Measurements from ENCODE around the gene TM9SF4.

TM9SF4 gene

DNA sequence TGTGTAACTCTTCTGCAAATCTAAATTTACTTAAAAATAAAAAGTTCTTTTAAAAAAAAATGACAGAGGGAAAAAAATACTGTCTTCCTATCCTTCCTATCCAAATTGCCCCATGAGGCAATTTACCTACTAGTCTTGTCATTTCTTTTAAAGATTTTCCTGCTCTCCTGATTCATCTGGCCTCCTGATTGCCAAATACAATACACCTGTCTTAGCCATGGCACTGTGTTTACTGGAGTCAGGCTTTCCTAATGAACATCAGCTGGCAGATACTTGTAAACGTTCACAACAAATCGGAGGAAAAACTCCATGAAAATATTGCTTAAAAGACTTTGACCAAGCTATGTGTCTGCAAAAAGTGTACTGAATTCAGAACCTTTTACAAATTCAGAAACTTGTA, 21.5 kb downstream of the TM9SF4 start:
- no peak for DNase-seq

DNA sequence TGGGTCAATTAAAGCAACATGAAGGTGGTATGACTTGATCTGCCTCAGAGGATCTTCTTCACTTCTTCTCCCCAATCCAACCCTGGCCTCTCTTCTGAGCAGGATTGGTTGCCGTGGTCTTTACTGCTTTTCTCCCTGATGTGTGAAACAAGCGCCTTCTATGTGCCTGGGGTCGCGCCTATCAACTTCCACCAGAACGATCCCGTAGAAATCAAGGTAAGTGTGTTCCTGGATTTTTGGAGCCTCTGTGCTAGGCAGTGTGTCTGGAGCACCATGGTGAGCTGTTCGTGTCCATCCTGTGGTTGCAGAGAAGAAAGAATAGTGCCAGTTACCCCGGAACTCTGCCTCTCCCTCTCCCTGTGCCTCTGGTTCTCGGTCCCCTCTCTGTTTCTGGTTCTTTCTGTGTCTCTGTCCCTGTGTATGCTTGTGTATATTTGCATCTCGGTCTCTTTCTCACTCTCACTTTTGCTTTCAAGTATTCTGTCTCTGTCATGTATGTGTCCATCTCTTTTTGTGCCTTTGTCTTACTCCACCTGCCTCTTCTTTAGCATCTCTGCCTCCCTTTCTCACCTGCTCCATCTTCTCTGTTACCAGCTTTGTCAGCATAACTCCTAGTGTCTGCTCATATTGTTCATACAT, 23.5 kb downstream of the TM9SF4 start:
- DNase-seq, result no peak

DNA sequence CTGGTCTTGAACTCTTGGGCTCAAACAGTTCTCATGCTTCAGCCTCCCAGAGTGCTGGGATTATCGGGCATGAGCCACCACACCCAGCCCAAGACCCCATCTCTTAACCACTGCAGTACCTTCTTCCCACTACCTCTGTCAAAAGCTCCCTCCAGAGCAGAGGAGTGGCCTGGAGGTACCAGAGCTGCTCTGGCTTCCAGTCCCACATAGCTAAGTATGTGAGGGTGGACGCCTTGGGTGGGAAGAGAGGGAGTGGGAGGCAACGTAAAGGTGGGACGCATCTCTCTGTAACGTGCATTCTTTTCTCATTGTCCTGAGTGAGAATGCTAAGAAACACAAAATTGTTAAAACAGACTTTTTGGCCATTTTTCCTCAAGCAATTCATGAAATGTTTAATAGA, 24.5 kb downstream of the TM9SF4 start:
- DNase-seq, result no peak

DNA sequence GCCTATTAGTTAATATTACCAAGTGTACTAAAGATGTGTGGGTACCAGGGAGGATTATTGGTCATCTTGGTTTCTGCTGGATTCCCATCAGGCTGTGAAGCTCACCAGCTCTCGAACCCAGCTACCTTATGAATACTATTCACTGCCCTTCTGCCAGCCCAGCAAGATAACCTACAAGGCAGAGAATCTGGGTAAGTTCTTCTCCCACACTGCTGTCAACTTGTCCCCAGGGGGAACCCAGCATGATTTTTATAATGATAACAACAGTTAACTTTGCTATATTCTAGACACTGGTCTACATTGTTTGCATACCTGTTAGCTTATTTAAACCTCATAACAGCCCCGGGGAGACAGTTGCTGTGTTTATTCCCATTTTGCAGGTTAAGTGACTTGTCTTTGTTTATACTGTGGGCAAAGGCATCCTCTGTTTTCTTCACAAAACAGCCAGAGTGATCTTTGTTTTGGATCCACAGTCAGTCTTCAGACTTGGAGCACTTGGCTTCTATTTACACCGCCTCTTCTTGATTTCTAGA, 26.5 kb downstream of the TM9SF4 start:
- DNase-seq, result no peak

DNA sequence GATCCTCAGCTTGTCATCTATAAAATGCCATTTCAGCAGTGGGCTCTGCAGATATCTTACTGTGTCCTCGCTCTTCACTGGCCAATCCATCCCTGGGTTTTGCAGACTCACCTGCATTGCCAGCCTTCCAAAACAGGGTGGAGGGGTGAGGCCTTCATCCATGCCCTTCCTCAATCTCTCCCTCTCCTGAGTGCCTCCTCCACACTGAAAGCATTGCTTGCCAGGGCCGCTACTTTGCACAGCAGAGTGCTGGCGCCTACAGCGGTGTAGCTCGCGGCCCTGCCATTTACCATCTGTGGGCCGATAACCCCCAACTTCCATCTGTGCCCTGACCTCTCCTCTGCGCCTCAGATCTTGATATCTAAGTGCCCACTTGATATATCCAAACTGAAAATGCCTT, 29.4 kb downstream of the TM9SF4 start:
- DNase-seq, result no peak

DNA sequence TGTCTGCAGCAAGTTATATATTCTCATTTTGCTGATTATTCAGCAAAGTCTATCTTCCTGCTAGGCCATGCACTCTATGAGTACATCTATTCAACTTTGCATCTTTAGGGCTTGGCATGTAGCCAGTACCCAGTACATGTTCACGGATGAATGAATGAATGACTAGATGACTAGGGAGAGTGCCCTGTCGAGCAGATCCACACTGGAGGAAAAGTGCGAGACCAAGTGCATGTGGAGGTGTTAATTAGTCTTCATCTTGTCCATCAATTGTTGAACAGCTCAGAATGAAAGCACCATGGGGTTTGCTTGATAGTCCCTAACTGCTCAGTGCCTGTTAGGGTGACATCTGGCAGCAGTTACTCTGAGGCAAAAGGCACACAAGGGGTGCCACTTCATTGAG, 30.4 kb downstream of the TM9SF4 start:
- DNase-seq, result no peak

DNA sequence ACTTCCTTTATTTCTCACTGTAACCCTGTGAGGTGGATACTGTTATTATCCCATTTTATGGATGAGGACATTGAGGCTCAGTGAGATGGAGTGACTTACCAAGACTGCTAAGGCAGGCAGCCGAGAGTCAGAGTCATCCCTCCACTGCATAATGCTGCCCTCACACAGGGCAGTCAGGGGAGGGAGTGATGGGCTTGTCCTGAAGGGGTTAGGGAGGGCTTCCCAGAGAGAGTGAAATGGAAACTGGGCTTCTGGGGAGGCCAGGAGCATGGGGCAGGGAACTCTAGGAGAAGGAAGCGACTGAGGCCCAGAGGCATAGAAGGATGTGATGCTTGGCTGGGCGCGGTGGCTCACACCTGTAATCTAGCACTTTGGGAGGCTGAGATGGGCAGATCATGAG, 31.1 kb downstream of the TM9SF4 start:
- DNase-seq, result no peak

DNA sequence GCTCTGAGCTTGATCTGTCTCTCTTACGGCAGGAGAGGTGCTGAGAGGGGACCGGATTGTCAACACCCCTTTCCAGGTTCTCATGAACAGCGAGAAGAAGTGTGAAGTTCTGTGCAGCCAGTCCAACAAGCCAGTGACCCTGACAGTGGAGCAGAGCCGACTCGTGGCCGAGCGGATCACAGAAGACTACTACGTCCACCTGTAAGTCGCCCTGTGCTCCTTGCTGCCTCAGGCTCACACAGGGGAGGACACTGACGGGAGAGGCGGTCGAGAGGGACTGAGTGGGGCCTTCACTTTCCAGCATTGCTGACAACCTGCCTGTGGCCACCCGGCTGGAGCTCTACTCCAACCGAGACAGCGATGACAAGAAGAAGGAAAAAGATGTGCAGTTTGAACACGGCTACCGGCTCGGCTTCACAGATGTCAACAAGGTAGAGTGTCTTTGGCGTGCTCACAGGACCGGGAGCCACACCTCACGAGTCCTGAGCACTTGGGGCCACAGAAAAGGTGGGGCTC, 32.0 kb downstream of the TM9SF4 start:
- DNase-seq, result no peak

DNA sequence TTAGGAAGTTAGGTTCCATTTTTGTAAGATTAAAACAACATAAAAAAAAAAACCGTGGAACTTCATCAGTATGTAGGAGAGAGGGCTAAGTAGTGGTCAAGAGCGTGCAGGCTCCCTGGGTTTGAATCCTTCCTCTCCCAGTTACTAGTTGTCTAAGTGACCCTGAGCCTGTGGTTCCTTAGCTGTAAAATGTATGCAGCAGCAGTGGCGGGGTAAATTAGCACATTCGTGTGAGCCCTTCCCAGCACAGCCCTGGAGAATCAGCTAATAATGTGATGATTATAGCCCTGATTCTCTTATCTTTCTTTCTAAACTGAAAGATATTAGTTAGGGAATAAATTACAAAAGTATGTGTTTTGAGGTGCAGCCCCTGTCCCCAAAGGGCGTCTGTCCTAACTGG, 32.6 kb downstream of the TM9SF4 start:
- no peak for DNase-seq

DNA sequence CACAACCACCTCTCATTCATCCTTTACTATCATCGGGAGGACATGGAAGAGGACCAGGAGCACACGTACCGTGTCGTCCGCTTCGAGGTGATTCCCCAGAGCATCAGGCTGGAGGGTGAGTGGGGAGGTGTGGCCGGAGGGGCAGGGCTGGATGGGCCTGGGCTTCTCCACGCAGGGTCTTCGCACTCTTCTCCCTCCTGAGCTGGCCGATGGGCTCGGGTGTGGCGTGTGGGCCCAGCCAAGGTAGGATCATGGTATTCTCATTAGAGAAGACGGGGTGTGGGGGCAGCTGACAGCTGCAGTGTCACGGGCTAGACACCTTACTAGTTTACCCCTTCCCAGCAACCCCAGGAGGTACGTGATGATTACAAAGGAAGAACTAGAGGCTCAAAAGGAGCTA, 33.5 kb downstream of the TM9SF4 start:
- no peak for DNase-seq

DNA sequence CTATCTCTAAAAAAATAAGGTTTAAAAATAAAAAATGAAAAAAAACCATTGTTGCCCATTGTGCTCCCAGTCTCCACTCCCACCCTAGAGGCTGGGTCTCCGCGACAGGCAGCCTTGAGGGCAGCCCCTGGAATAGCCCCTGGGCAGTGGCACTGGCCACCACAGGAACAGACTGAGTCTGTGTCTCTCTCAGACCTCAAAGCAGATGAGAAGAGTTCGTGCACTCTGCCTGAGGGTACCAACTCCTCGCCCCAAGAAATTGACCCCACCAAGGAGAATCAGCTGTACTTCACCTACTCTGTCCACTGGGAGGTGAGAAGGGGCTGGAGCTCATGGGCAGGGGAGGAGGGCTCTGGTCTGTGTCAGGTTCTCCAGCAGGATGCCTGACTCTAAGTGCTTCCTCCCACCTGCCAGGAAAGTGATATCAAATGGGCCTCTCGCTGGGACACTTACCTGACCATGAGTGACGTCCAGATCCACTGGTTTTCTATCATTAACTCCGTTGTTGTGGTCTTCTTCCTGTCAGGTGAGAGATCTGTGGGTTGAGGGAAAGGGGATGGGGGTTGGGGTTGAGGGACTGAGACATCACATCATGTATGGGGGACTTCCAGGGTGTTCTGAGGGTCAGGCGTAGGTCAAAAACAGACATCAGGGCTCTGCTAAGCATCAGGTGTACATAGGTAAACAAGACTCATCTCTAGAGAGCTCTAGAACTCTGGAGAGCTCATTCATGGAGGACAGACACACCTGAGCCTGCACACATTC, 35.6 kb downstream of the TM9SF4 start:
- no peak for DNase-seq

DNA sequence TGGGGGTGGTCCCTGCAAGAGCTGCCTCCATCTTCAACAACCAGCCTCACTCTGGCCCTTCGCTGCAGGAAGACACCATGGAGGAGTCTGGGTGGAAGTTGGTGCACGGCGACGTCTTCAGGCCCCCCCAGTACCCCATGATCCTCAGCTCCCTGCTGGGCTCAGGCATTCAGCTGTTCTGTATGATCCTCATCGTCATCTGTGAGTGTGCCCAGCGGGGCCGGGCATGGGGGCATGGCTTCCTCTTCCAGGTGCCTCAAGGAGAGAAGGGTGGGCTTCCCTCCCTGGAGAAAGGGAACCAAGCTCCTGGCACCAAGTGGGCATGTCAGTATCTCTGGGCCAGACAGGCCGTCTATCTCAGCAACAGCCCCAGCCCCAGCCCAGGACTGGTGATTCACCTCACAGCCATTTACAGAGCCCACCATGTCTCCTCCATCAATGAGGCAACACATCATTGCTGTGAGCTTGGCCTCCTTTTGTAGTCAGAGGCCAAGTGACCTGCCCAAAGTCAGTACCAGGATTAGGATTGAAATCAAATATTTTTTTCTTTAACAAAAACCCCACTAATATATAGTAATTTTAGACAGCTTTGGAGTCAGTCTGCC, 40.2 kb downstream of the TM9SF4 start:
- no peak for DNase-seq

DNA sequence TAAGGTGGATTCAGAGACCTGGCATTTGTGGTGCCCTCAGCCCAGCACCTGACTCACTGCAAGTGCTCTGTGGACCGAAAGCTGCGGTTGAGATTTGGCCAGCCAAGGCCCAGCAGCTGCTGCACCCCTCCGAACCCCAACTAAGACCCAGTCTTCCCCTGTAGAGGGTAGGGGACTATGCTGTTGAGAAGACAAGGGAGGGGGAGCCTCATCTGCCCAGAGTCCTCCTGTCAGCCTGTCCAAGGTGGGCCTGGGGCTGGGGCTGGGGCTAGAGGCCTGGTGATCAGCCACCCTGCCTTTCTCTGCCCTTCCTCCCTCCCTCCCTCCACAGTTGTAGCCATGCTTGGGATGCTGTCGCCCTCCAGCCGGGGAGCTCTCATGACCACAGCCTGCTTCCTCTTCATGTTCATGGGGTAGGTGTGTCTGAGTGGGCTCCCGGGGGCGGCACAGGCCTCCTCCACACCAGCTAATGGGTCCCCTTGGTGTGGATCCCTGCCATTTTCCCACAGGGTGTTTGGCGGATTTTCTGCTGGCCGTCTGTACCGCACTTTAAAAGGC, 40.9 kb downstream of the TM9SF4 start:
- no peak for DNase-seq

DNA sequence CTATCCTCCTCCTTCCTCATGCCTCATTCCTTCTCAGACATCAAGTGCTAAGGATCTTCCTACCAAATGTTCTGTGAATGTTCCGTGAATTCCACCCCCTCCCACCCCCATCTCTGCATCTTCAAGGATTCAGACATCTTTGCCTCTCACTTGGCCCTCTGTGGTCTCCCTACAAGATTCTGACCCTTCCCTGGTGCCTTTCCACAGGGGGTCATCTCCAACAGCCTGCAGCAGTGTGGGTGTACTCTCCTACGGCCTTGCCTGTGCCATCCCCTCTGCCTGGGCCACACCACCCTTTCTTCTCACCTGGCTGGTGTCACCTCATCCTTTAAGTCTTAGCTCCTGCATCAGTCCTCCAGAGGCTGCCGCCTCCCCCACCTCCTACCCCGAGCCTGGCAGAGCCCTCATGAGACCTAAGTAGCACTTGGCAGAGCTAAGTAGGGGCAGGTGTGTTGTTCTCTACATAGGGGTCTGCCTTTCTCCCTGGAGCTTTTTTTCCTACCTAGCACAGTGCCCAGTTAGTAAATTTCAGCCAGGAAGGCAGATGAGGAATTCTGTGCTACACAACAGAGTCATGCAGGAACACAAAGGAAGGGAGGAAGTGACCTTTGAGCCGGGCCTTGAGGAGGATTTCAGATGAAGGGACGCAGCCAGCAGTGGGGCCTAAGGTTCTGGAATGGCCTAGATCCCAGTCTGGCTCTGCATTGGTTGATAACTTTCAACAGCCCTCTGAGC, 43.1 kb downstream of the TM9SF4 start:
- DNase-seq, result no peak

DNA sequence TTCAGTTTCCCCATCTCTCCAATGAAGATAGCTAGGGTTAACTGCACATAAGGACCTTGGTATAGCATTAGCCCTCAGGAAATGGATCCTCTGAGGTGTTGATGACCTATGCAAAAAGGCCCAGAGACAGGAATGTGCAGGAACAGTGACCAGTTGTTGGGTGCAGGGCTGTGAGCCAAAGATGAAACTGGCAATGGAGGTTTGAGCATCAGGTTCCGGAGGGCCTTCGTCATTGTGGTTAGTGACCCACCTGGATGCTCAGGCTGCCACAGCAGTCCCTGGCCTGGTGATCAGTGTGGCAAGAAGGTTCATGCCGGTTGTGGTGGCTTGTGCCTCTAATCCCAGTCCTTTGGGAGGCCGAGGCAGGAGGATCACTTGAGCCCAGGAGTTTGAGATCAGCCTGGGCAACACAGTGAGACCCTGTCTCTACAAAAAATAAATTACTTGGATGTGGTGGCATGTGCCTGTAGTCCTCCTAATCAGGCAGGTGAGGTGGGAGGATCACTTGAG, 43.7 kb downstream of the TM9SF4 start:
- no peak for DNase-seq

DNA sequence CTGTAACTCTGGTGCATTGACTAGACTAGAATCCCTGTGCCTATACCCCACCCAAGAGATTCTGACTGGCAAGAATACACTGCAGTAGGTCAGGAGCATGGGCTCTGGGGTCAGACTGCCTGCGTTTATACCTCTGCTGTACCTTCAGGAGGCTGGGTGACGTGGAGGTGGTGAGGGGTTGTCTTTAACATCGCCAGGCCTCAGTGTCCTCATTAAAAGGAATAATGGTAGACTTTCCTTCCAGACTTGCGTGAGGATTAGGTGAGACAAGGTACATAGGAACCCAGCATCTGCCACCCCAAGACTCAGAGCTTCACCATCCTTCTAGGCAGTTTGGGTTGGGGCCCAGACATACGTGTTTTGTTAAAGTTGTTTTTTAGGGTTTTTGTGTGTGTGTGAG, 44.3 kb downstream of the TM9SF4 start:
- no peak for DNase-seq

DNA sequence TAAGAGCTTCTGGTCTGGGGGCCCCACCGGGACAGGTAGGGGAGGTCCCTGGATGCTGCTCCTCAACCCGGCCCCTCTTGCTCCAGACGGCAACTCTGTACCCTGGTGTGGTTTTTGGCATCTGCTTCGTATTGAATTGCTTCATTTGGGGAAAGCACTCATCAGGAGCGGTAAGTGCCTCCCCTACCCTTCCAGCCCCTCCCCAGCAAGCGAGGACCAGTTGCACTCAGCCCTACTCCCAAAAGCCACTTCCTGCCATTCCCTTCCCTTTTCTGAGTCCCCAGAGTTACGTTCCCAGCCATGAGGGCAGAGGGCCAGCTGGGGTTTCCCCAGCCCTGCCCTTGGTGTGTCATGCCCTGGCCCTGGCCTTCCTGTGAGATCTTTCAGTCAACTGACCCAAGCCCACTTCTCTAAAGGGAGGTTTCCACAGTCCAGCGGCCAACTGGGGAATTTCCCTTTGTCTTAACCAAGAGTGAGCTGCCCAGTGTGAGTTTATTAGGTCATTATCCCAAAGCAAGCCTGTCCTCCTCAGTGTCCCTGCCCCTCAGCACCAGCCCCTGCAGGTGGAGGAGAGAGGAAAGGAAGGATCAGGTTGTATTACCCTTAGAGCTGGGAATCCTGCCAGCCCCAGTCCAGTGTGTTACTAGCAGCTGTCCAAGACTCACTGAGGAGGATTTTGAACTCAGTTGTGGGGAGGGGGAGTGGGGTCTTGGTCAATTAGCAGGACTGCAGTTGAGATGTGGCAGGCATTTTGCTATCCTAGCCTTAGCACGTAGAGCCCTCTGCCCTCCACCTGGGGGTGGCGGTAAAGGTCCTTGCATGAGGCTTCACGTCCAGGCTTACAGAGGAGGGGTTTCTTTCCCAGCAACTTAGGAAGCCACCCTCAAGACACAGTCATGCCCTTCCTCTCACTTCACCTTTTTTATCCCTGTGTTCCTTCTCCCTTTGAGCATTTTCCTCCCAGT, 45.8 kb downstream of the TM9SF4 start:
- DNase-seq, result no peak

DNA sequence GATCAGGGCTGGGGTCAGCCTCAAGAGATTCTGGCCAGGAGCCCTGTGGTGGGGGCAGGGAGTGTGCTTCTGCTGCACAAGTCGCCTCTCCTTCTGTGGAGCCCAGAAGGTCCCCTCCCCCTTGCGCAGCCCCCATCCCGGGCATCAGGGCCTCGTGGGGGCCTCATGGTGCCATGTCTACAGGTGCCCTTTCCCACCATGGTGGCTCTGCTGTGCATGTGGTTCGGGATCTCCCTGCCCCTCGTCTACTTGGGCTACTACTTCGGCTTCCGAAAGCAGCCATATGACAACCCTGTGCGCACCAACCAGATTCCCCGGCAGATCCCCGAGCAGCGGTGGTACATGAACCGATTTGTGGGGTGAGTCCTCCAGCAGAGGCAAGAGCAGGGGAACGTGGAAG, 48.1 kb downstream of the TM9SF4 start:
- no peak for DNase-seq

DNA sequence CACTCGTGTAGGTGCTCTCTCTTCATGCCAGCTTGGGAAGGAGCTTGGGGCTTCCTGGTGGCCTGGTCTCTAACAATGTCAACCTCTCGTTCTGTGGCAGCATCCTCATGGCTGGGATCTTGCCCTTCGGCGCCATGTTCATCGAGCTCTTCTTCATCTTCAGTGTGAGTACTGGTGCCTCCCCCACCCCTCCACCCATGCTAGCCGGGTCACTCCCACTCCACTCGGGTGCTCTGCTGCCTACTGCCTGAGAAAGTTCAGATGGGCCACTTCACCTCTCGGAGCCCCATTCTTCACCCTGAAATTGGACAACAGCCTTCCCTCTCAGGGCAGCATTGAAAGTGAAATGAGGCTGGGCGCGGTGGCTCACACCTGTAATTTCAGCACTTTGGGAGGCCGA, 48.8 kb downstream of the TM9SF4 start:
- no peak for DNase-seq

DNA sequence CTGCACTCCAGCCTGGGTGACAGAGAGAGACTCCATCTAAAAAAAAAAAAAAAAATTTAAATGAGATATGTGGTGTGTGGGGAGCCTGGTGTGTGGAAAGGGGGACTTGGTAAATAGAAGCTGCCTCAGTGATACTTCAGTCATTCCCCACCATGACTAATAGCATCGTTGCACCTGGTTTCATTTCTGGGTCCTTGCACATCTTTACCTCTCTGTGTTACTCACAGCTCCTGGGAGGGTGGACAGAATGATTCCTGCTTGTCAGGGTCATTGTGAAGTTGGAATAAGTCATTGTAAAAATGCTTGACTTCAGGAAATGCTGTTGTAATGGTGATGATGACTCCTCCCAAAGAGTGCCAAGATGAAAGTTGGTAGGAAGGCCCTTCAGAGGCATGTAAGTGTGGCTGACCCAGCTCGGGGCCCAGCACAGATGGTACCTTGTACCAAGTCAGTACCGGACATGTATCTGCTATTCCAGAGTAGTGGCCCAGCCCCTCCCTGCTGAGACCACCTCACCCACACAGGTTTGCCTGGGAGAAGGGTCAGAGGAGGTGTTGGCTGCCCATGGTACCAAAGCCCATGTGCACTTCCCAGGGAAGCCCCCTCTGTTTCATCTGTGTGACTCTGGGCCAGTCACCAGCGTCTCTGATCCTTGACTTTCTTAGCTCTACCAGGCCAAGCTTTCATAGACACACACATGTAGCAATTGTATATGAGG, 49.6 kb downstream of the TM9SF4 start:
- no peak for DNase-seq

DNA sequence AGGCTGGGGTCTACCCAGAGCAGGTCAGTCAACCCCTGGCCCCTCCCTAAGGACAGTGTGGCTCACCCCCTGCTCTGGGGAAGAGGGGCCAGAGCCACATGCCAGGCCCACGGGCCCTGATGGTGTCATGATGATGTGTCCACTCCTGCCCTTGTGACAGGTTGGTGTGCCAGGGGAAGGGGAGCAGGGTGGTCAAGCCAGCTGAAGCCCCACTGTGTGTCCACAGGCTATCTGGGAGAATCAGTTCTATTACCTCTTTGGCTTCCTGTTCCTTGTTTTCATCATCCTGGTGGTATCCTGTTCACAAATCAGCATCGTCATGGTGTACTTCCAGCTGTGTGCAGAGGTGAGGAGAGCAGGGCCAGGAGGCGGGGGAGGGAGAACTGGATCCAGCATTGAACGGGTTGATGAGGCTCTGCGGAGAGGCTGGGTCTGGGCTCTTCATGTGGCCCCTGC, 50.3 kb downstream of the TM9SF4 start:
- DNase-seq, result no peak
